Neural cell (in vitro differentiated cells): ENCODE measurements around the gene ITGA1.

Source experiments
- EP300 ChIP-seq: fragments of 450-650 bp; conservative IDR thresholded peaks from 2 replicates; pipeline ENCODE4 v1.6.1; 2014; ENCODE audit warnings: antibody characterized with exemption, mild to moderate bottlenecking, moderate library complexity; ENCODE audit not compliant: poor library complexity, severe bottlenecking
- EZH2 ChIP-seq: fragments of 200-600, 300-800 bp; shearing (Covaris generic), sonication (generic); IDR thresholded peaks from 2 replicates; pipeline ENCODE4 v1.6.1; 2014; ENCODE audit warnings: antibody characterized with exemption, low read length, borderline replicate concordance, mild to moderate bottlenecking; ENCODE audit not compliant: insufficient read depth, poor library complexity, severe bottlenecking
- MXI1 ChIP-seq: fragments of 450-650 bp; conservative IDR thresholded peaks from 2 replicates; pipeline ENCODE4 v1.6.1; 2014; ENCODE audit warnings: antibody characterized with exemption, mild to moderate bottlenecking; ENCODE audit not compliant: poor library complexity, severe bottlenecking
- POLR2AphosphoS5 ChIP-seq: IDR thresholded peaks from 2 replicates; pipeline ENCODE4 v1.6.1; 2012
- RAD21 ChIP-seq: fragments of 450-650 bp; conservative IDR thresholded peaks from 2 replicates; pipeline ENCODE4 v1.6.1; 2014; ENCODE audit warnings: antibody characterized with exemption, mild to moderate bottlenecking, moderate library complexity
- REST ChIP-seq: IDR thresholded peaks from 2 replicates; pipeline ENCODE4 v1.6.1; 2012; ENCODE audit warnings: borderline replicate concordance
- TAF1 ChIP-seq: IDR thresholded peaks from 2 replicates; pipeline ENCODE4 v1.6.1; 2012; ENCODE audit warnings: low read depth
- TF ChIP-seq, protein P1 (sequence below): fragments of 450-650 bp; IDR thresholded peaks from 2 replicates; pipeline ENCODE4 v1.5.1; 2014; ENCODE audit warnings: antibody characterized with exemption, mild to moderate bottlenecking, moderate library complexity; ENCODE audit not compliant: poor library complexity, severe bottlenecking

- TF ChIP-seq EZH2 (no peak), EP300 (no peak), POLR2AphosphoS5 (no peak), RAD21 (no peak), TAF1 (no peak), REST (no peak), MXI1 (no peak)
- TF ChIP-seq, protein P1, sequence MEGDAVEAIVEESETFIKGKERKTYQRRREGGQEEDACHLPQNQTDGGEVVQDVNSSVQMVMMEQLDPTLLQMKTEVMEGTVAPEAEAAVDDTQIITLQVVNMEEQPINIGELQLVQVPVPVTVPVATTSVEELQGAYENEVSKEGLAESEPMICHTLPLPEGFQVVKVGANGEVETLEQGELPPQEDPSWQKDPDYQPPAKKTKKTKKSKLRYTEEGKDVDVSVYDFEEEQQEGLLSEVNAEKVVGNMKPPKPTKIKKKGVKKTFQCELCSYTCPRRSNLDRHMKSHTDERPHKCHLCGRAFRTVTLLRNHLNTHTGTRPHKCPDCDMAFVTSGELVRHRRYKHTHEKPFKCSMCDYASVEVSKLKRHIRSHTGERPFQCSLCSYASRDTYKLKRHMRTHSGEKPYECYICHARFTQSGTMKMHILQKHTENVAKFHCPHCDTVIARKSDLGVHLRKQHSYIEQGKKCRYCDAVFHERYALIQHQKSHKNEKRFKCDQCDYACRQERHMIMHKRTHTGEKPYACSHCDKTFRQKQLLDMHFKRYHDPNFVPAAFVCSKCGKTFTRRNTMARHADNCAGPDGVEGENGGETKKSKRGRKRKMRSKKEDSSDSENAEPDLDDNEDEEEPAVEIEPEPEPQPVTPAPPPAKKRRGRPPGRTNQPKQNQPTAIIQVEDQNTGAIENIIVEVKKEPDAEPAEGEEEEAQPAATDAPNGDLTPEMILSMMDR: no peak
Measured at GRCh38 chr5:52988335-52989024, 200.8 kb downstream of the ITGA1 start.
